CD4-positive, alpha-beta T cell treated with Interleukin-10 for 1 hour (primary cell): ENCODE data around the gene TJP1.
"Not testable (repeated sequence)": the region's sequence is repeated elsewhere in the genome, so short reads cannot be mapped to it uniquely, and the experiment has no call there.

Experiments
- DNase-seq: peaks from one replicate; pipeline ENCODE4 v3.0.0-alpha.2; 2020

TJP1 gene

GRCh38 chr15:29678504-29679034 lies 143.7 kb downstream of the TJP1 start:
- DNase-seq: no peak

GRCh38 chr15:29677871-29678461 lies 144.3 kb downstream of the TJP1 start:
- no peak for DNase-seq

- DNase-seq: no peak
Observed at GRCh38 chr15:29677455-29677854, 144.8 kb downstream of the TJP1 start.

- no peak for DNase-seq
Observed at GRCh38 chr15:29676961-29677402, 145.3 kb downstream of the TJP1 start.

- not testable (repeated sequence) for DNase-seq
Observed at GRCh38 chr15:29676374-29676960, 145.8 kb downstream of the TJP1 start.

GRCh38 chr15:29675791-29676301 lies 146.4 kb downstream of the TJP1 start:
- no peak for DNase-seq

GRCh38 chr15:29674661-29675533 lies 147.4 kb downstream of the TJP1 start:
- no peak for DNase-seq

GRCh38 chr15:29672923-29673809 lies 149.1 kb downstream of the TJP1 start:
- DNase-seq: no peak

GRCh38 chr15:29672446-29672845 lies 149.8 kb downstream of the TJP1 start:
- no peak for DNase-seq

GRCh38 chr15:29672046-29672445 lies 150.2 kb downstream of the TJP1 start:
- not testable (repeated sequence) for DNase-seq

- no peak for DNase-seq
Observed at GRCh38 chr15:29670998-29671981, 151.0 kb downstream of the TJP1 start.

GRCh38 chr15:29670266-29670665 lies 152.0 kb downstream of the TJP1 start:
- DNase-seq: no peak

GRCh38 chr15:29669823-29670222 lies 152.4 kb downstream of the TJP1 start:
- no peak for DNase-seq

GRCh38 chr15:29668120-29668602 lies 154.1 kb downstream of the TJP1 start:
- DNase-seq: no peak

- DNase-seq: no peak
Observed at GRCh38 chr15:29666241-29666640, 156.0 kb downstream of the TJP1 start.

- DNase-seq: no peak
Observed at GRCh38 chr15:29665444-29666003, 156.7 kb downstream of the TJP1 start.

- no peak for DNase-seq
Observed at GRCh38 chr15:29664406-29664805, 157.9 kb downstream of the TJP1 start.

- not testable (repeated sequence) for DNase-seq
Observed at GRCh38 chr15:29657476-29657817, 164.8 kb downstream of the TJP1 start.

GRCh38 chr15:29656636-29657475 lies 165.4 kb downstream of the TJP1 start:
- no peak for DNase-seq

GRCh38 chr15:29652595-29652994 lies 169.7 kb downstream of the TJP1 start:
- DNase-seq: no peak
